Activated CD8-positive, alpha-beta memory T cell treated with anti-CD3 and anti-CD28 coated beads, Interleukin-2, amount 50 U/mL, for 4 hours (primary cell): Measurements from ENCODE around the gene CARD10.

Experiments
- DNase-seq: peaks from one replicate; pipeline ENCODE4 v3.0.0-alpha.2; 2020

CARD10 gene

GRCh38 chr22:37460684-37461083, 58.5 kb downstream of the CARD10 start:
- DNase-seq: no peak

GRCh38 chr22:37459206-37459605, 60.0 kb downstream of the CARD10 start:
- no peak for DNase-seq

DNA sequence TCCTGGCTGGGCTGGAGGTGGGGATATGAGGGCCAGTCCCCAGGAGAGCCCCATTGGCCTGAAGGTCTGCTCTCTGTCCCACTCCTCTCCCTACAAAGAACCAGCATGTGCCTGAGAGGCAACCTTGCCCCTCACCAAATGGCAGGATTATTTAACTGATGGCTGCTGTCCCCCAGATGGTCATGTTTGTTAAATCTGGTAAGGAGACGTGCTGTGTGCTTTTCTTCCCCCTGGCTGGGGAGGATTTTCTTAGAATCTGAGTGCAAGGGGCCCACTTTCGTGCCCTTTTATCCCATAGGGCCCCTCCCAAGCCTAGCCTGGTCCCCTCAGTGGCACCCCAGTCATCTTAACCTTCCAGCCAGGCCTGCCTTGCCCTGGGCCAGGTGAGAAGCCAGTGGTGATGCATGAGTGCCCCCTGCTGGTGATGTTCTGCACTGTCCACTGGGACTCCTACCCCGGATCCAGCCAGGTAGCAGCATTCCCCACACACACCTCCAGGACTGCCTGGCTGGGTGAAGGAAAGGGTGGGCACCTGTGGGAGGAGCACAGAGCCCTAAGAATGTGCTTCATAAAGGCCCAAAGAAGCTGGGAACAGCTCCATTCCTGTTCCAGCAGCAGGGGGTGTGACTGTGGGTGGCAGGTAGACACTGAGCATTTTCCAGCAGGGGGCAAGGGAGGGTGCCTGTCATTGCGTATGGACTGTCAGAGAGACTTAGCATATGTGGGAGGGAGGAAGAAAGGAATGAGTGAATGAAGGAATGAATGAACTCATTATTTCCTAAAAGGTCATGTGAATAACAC, 61.9 kb downstream of the CARD10 start:
- DNase-seq: peak; percentile 88

DNA sequence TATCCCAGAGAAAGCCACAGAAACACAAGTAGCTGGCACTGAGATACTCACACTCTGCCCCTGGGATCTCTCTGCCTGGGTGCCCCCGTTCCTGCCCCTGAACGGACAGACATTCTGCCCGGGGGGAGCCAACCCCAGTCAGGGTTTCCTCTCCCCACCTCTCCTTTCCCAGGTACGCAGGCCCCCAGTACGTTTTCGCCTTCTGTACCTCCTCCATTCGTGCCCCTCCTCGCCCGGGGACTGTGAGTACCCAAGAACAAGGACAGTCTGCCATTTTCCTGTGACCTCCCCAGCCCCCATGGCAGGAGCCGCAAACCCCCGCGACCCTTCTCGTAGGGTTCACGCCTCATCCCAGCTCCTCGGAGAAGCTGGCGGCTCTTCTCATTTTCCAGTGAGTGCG, 62.9 kb downstream of the CARD10 start:
- no peak for DNase-seq

GRCh38 chr22:37455896-37456295, 63.3 kb downstream of the CARD10 start:
- no peak for DNase-seq

DNA sequence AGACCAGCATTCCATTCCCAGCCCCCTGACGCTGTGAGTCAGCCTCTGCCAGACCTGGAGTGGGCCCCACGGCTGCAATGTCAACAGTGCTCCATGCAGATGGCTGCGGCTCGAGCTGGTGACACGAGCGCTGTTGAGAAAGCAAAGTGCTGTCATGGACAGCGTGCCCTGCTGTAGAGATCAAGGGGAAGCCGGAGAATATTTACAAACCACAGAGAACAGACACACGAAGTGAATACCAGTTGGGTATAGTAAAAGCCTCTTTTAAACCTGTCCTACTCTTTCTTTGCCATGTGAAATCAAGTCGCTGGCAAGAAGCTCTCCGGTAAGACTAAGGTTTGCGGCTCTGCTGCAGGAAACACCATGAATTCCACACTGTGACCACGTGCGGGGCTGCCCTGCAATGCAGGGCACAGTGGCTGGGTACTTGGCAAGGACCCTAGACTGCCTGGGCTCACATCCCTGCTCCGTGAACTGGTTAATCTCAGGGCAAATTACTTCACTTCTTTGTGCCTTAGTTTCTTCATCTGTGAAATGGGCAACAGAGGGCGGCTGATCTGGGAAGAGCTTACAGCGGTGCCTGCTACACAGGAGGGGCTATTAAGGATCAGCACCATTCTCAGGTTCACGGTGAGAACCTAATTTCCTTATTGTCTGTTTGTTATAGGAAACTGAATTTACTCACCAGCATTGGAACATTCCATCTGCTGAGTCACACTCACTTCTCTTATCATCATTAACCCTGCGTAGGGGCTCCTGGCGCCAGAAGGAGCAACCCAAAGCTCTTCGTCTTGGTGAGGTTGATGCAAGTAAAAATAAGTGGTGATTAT, 64.1 kb downstream of the CARD10 start:
- no peak for DNase-seq

GRCh38 chr22:37453696-37454095, 65.5 kb downstream of the CARD10 start:
- DNase-seq: no peak

- no peak for DNase-seq
Observed at GRCh38 chr22:37451218-37451617, 68.0 kb downstream of the CARD10 start.

DNA sequence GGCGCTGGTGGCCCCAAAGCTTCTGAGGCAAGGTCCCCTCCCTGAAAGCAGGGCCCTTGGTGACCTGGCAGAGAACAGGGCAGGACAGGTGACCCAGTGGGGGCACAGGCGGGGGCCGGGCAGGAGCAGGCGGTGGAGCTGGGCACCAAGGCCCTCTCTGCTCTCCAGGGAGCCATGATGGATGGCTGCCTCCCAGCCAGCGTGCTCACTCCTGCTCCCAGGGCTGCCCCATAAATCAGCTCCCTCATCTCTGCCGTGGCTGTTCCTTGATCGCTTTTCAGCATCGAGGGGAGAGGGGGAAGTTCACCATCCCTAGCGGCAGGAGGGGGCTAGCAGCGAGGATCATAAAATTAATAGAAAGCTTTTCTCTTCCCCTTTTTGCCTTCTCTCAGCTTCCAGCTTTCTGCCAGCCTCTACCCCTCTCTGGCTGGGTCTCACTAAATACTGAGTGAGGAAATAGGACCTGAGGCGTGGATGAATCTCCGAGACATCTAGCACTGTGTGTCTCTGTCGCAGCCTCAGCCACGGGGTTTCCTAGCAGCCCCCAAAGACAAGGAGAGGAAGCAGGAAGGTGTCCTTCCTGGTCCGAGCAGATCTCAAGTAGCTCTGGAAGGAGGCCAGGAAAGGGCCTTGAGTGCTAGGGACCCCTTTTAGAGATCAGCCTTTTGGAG, 69.7 kb downstream of the CARD10 start:
- no peak for DNase-seq

- DNase-seq: no peak
Observed at GRCh38 chr22:37448516-37449127, 70.6 kb downstream of the CARD10 start.

- DNase-seq: no peak
Observed at GRCh38 chr22:37445501-37445900, 73.7 kb downstream of the CARD10 start.

- DNase-seq: no peak
Observed at GRCh38 chr22:37443977-37444376, 75.2 kb downstream of the CARD10 start.

DNA sequence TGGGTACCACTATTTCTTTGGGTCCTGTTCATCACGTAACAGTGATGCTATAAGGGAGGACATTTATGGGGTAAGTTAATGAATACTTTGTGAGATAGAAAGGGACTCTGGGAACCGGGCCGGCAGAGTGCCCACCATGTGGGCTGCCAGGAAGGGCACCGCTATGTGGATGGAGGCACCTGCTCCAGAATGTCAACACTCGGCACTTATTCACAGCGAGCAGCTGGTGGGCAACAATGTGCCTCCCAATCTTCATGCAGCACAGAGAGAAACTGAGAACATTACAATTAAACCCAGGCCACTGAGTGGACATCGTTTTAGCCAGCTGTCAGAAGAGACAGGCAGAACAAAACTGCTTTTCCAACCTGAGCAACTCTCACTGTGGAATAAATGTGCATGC, 76.1 kb downstream of the CARD10 start:
- no peak for DNase-seq

DNA sequence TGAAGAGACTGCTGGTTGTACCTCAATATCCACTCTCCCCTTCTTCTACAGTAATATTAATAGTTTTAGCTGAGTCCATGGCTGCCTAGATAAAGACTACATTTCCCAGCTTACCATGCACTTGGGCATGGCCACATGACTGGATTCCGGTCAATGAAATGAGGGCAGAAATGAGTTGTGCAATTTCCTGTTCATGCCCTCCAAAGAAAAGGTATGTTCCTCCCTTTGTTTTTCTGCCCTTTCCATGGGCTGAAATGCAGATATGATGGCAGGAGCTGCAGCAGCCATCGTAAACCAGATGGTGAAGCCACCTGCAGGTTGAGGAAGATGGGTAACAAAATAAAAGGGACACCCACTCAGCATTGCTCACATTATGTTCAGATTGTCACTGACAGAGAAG, 76.7 kb downstream of the CARD10 start:
- DNase-seq: no peak

GRCh38 chr22:37442135-37442534, 77.1 kb downstream of the CARD10 start:
- DNase-seq: no peak

GRCh38 chr22:37440875-37441274, 78.3 kb downstream of the CARD10 start:
- no peak for DNase-seq
